Body of pancreas (tissue), 4 donors: ENCODE results near the gene SERINC2.

Experiments
- CTCF ChIP-seq, 7 experiments: fragments of 450-650 bp in 4 of 7; fragments of 200-600 bp in 3 of 7; sonication (generic) in 3 of 7; IDR thresholded peaks; one replicate each; pipeline ENCODE4 v1.5.1; 2016 to 2019; ENCODE audit warnings: antibody characterized with exemption in 7 of 7
- POLR2A ChIP-seq, 3 donors: fragments of 450-650 bp; IDR thresholded peaks; one replicate each; pipeline ENCODE4 v1.6.1; 2016; ENCODE audit warnings: antibody characterized with exemption in 3 of 3, mild to moderate bottlenecking in 2 of 3

- TF ChIP-seq CTCF (IDR thresholded peaks at IDR 0.05) (no peak), POLR2A (IDR thresholded peaks at IDR 0.05) (no peak)
These were observed 31.4 kb upstream of the SERINC2 start for GRCh38 chr1:31381394-31382294.
